Rectal smooth muscle tissue (tissue), 1 donor: ENCODE data around the gene RPRD1A.
"Not testable (repeated sequence)": the region's sequence is repeated elsewhere in the genome, so short reads cannot be mapped to it uniquely, and the experiment has no call there.

Experiments used
- H3K27ac ChIP-seq: one replicate; pipeline ENCODE4 v1.7.0; 2013; ENCODE audit warnings: low read depth, low read length, inconsistent platforms
- H3K27me3 ChIP-seq: one replicate; pipeline ENCODE4 v1.7.0; 2013; ENCODE audit warnings: low read length; ENCODE audit not compliant: control insufficient read depth, insufficient read depth
- H3K36me3 ChIP-seq: one replicate; pipeline ENCODE4 v1.7.0; 2013; ENCODE audit warnings: low read length; ENCODE audit not compliant: control insufficient read depth, insufficient read depth
- H3K4me1 ChIP-seq: one replicate; pipeline ENCODE4 v1.7.0; 2013; ENCODE audit warnings: low read length; ENCODE audit not compliant: control insufficient read depth, insufficient read depth
- H3K4me3 ChIP-seq: one replicate; pipeline ENCODE4 v1.7.0; 2013; ENCODE audit warnings: low read length
- H3K9ac ChIP-seq: one replicate; pipeline ENCODE4 v1.7.0; 2013; ENCODE audit warnings: low read length

The RPRD1A gene

GRCh38 chr18:36096955-36097354 lies 29.6 kb upstream of the RPRD1A start:
- Histone ChIP-seq H3K36me3 (no peaks in the 10 kb centered on the region), H3K4me3 (no peak overlapping the region), H3K9ac (no peak overlapping the region), H3K27me3 (no peaks in the 10 kb centered on the region), H3K4me1 (no peaks in the 10 kb centered on the region), H3K27ac (no peak overlapping the region)

- Histone ChIP-seq H3K9ac (no peak overlapping the region), H3K27me3 (no peaks in the 10 kb centered on the region), H3K36me3 (no peaks in the 10 kb centered on the region), H3K27ac (no peak overlapping the region), H3K4me1 (no peaks in the 10 kb centered on the region), H3K4me3 (no peak overlapping the region)
Observed at GRCh38 chr18:36095936-36096519, 28.7 kb upstream of the RPRD1A start.

GRCh38 chr18:36094431-36094830 lies 27.1 kb upstream of the RPRD1A start:
- no peak overlapping the region for H3K27ac ChIP-seq
- H3K9ac ChIP-seq, result no peak overlapping the region
- no peaks in the 10 kb centered on the region for H3K36me3 ChIP-seq
- no peak overlapping the region for H3K4me3 ChIP-seq
- no peaks in the 10 kb centered on the region for H3K27me3 ChIP-seq
- no peaks in the 10 kb centered on the region for H3K4me1 ChIP-seq

- H3K36me3 ChIP-seq, H3K27me3 ChIP-seq, H3K4me3 ChIP-seq: not testable (repeated sequence)
Observed at GRCh38 chr18:36092116-36092515, 24.8 kb upstream of the RPRD1A start.

GRCh38 chr18:36089001-36089400 lies 21.6 kb upstream of the RPRD1A start:
- H3K4me3 ChIP-seq, result no peak overlapping the region
- H3K36me3 ChIP-seq, result no peaks in the 10 kb centered on the region
- H3K27me3 ChIP-seq, result no peaks in the 10 kb centered on the region
- no peaks in the 10 kb centered on the region for H3K4me1 ChIP-seq
- H3K9ac ChIP-seq, result no peak overlapping the region
- H3K27ac ChIP-seq, result no peak overlapping the region

More at GRCh38 chr18:36092116-36092515, 24.8 kb upstream of the RPRD1A start:
- not testable (repeated sequence) for H3K9ac ChIP-seq, H3K4me1 ChIP-seq, H3K27ac ChIP-seq

- Histone ChIP-seq H3K27me3 (no peaks in the 10 kb centered on the region), H3K9ac (no peak overlapping the region), H3K36me3 (no peaks in the 10 kb centered on the region), H3K4me1 (no peaks in the 10 kb centered on the region), H3K27ac (no peak overlapping the region), H3K4me3 (no peak overlapping the region)
Observed at GRCh38 chr18:36088256-36088655, 20.9 kb upstream of the RPRD1A start.

GRCh38 chr18:36086186-36086585 lies 18.8 kb upstream of the RPRD1A start:
- Histone ChIP-seq H3K9ac (no peak overlapping the region), H3K4me3 (no peak overlapping the region), H3K36me3 (no peaks in the 10 kb centered on the region), H3K4me1 (no peaks in the 10 kb centered on the region), H3K27ac (no peak overlapping the region), H3K27me3 (no peaks in the 10 kb centered on the region)

- Histone ChIP-seq H3K4me1 (no peaks in the 10 kb centered on the region), H3K36me3 (no peaks in the 10 kb centered on the region), H3K9ac (no peak overlapping the region), H3K27me3 (no peaks in the 10 kb centered on the region), H3K4me3 (no peak overlapping the region), H3K27ac (no peak overlapping the region)
Observed at GRCh38 chr18:36085195-36085594, 17.8 kb upstream of the RPRD1A start.

- Histone ChIP-seq H3K36me3 (no peaks in the 10 kb centered on the region), H3K4me1 (no peaks in the 10 kb centered on the region), H3K27me3 (no peaks in the 10 kb centered on the region), H3K27ac (no peak overlapping the region), H3K9ac (no peak overlapping the region), H3K4me3 (no peak overlapping the region)
Observed at GRCh38 chr18:36083729-36084128, 16.4 kb upstream of the RPRD1A start.

- not testable (repeated sequence) for H3K36me3 ChIP-seq, H3K9ac ChIP-seq, H3K4me3 ChIP-seq, H3K4me1 ChIP-seq, H3K27me3 ChIP-seq, H3K27ac ChIP-seq
Observed at GRCh38 chr18:36081118-36081517, 13.8 kb upstream of the RPRD1A start.

- Histone ChIP-seq H3K36me3 (no peaks in the 10 kb centered on the region), H3K27me3 (no peaks in the 10 kb centered on the region), H3K27ac (no peak overlapping the region), H3K9ac (no peak overlapping the region), H3K4me3 (no peak overlapping the region), H3K4me1 (no peaks in the 10 kb centered on the region)
Observed at GRCh38 chr18:36078751-36079529, 11.6 kb upstream of the RPRD1A start.

GRCh38 chr18:36077764-36078163 lies 10.4 kb upstream of the RPRD1A start:
- H3K4me1 ChIP-seq, H3K4me3 ChIP-seq, H3K27me3 ChIP-seq, H3K27ac ChIP-seq, H3K9ac ChIP-seq, H3K36me3 ChIP-seq: not testable (repeated sequence)
